ENCODE measurements around the gene TPRA1. TPM values are rescaled to one million over a fixed set of nuclear protein-coding genes. Genes with fewer than 3 reads are reported as not detected.

Gene TPRA1
- 22.5 TPM for polyA plus RNA-seq (2013)

DNA sequence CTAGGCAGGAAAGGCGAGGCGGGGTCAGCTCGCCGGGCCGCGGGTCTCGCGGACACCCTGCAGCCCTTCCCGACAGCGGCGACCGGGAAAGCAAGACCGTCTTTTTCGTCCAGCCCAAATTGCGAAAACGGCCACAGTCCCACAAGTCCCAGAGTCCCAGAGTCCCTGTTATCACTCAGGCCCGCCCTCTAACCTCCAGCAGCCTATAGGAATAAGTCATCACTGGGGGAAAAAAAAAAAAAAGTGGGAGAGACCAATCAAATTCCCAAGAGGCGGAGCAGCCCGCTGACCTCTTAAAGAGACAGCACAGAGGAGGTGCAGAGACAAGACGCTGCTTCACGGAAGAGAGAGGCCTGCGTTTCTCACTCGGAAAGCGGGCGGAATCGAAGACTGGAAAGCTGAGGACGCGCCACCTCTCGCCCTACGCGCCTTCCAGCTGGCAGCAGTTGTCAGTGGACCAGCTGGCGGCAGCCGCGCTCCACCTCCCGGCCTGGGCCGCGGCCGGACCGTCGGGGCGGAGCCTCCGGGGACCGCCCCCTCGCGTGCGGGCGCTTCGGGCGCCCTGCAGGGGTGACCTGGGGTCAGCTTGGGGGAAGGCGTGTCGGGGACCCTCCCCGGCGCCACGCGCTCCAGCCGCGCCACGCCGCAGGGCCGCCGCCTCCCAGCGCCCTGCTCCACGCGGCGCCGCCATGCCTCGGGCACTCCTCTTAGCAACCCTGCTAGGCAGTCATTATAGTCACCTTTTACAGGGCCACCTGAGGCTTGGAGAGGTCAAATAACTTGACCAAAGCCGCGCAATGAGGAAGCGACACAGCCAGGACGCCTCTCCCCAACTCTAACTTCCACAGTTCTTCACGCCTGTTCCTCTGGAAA is at the start of gene TPRA1:
TPRA1 (minus strand) TSS at position 141 of the 873 bp plus-strand sequence. CDS start 10,587 bp downstream, outside the sequence.
- peak; percentile 96 to 98 (median 98) for DNase-seq
- Histone ChIP-seq H3K27me3 (replicated peaks in 2 of 5; ENCODE audit: control insufficient read depth in 4 of 5, insufficient read depth in 5 of 5, low read length in 4 of 5) (no peaks in the 10 kb centered on the region), H3K4me3 (ENCODE audit: control insufficient read depth in 1 of 7, extremely low read depth in 1 of 7, insufficient read depth in 4 of 7, low read depth in 2 of 7, low read length in 6 of 7) (peak within 1 kb of the TSS; percentile 71 to 94 (median 85)), H3K36me3 (ENCODE audit: control insufficient read depth in 4 of 4, insufficient read depth in 4 of 4, low read length in 3 of 4) (peaks cover 0 to 12% (median 3%) of the 10 kb centered on the region in 4 experiments), H3K9me3 (ENCODE audit: control extremely low read depth in 1 of 5, control insufficient read depth in 4 of 5, insufficient read depth in 2 of 5, low read depth in 1 of 5, low read length in 4 of 5) (no peaks in the 10 kb centered on the region), H3K27ac (ENCODE audit: insufficient read depth in 1 of 2, low read depth in 1 of 2, low read length in 2 of 2, poor library complexity in 1 of 2, severe bottlenecking in 2 of 2) (peak within 1 kb of the TSS; percentile 85 to 94), H3K4me1 (ENCODE audit: control extremely low read depth in 1 of 4, control insufficient read depth in 4 of 4, insufficient read depth in 4 of 4, low read length in 3 of 4) (peaks cover 0 to 32% (median 27%) of the 10 kb centered on the region in 4 experiments)
- CTCF ChIA-PET, result interaction anchor here (0.9 to 7.1 kb wide), 5 partner anchors 12 to 368 kb away, joined by 3 to 42 read pairs (median 3); no protein-coding TSS in a partner anchor
- under 1% methylated on average over 69 of the region's 72 CpGs for WGBS (ENCODE audit: insufficient coverage)
- POLR2A ChIA-PET, result no interaction called here

DNA sequence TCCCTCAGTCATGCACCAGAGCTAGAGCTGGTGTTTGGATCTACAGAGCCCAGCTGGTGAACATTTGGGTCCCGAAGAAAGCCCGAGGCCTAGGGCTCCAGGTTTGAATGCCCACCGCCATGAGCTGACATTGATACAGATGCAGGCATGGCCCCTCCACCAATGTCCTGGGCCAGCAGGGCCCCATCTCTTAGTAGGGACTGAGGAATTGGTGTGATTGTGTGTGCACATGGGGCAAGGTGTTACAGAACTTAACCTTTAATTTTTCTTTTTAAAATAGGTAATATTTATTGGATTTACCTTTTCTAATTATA is 49.5 kb upstream of the TPRA1 start:
- CTCF ChIA-PET, result interaction anchor here (1.6 kb wide), 1 partner anchor 13 kb away, joined by 7 read pairs; no protein-coding TSS in a partner anchor
- 94% methylated on average over 2 of the region's 3 CpGs for WGBS (ENCODE audit: insufficient coverage)

DNA sequence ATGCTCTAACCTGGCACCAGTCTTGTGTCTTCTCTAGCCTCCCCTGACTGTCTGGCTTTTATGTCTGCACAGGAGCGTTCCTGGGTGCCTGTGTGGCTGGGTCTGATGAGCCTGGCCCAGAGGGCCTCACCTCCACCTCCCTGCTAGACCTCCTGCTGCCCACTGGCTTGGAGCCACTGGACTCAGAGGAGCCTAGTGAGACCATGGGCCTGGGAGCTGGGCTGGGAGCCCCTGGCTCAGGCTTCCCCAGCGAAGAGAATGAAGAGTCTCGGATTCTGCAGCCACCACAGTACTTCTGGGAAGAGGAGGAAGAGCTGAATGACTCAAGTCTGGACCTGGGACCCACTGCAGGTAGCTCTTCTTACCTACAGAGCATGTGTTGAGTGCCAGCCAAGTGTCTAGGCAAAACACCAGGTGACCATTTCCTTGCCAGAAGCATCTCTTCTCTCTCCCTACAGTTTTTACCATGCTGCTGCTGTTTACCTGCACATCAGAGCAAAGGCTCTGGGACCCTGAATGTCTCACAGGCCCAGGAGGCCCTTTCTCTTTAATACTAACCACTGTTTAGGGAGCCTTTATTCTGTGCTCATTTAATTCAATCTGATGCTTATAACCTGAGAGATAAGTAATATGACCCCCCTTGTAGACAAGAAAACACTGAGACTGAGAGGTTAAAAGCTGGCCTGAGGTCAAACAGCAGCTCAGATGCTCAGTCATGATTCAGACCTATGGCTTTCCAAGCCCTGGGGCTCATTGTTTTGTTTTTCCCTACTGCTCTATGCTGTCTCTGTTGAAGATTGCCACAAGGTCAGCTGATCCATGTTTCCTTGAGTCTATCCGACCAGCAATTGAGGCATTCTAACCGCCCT is 48.9 kb upstream of the TPRA1 start:
- POLR2A ChIA-PET, result no interaction called here
- H3K27ac ChIP-seq (ENCODE audit: insufficient read depth in 1 of 2, low read depth in 1 of 2, low read length in 2 of 2, poor library complexity in 1 of 2, severe bottlenecking in 2 of 2), result no peak overlapping the region
- DNase-seq, result no peak
- no peak overlapping the region for H3K4me3 ChIP-seq (ENCODE audit: control insufficient read depth in 1 of 7, extremely low read depth in 1 of 7, insufficient read depth in 4 of 7, low read depth in 2 of 7, low read length in 6 of 7)
- no peaks in the 10 kb centered on the region for H3K36me3 ChIP-seq (ENCODE audit: control insufficient read depth in 4 of 4, insufficient read depth in 4 of 4, low read length in 3 of 4)
- H3K9me3 ChIP-seq (ENCODE audit: control extremely low read depth in 1 of 5, control insufficient read depth in 4 of 5, insufficient read depth in 2 of 5, low read depth in 1 of 5, low read length in 4 of 5), result no peaks in the 10 kb centered on the region
- no peaks in the 10 kb centered on the region for H3K27me3 ChIP-seq (replicated peaks in 2 of 5; ENCODE audit: control insufficient read depth in 4 of 5, insufficient read depth in 5 of 5, low read length in 4 of 5)
- peaks cover 0 to 8% (median 0%) of the 10 kb centered on the region in 4 experiments for H3K4me1 ChIP-seq (ENCODE audit: control extremely low read depth in 1 of 4, control insufficient read depth in 4 of 4, insufficient read depth in 4 of 4, low read length in 3 of 4)
- CTCF ChIA-PET, result interaction anchor here (1.6 kb wide), 1 partner anchor 13 kb away, joined by 7 read pairs; no protein-coding TSS in a partner anchor
- 93% methylated on average over 5 of the region's 5 CpGs for WGBS (ENCODE audit: insufficient coverage)

More for the DNA sequence above, 49.5 kb upstream of the TPRA1 start:
- Histone ChIP-seq H3K4me3 (ENCODE audit: control insufficient read depth in 1 of 7, extremely low read depth in 1 of 7, insufficient read depth in 4 of 7, low read depth in 2 of 7, low read length in 6 of 7) (no peak overlapping the region), H3K36me3 (ENCODE audit: control insufficient read depth in 4 of 4, insufficient read depth in 4 of 4, low read length in 3 of 4) (no peaks in the 10 kb centered on the region), H3K4me1 (ENCODE audit: control extremely low read depth in 1 of 4, control insufficient read depth in 4 of 4, insufficient read depth in 4 of 4, low read length in 3 of 4) (peaks cover 0 to 8% (median 0%) of the 10 kb centered on the region in 4 experiments), H3K27ac (ENCODE audit: insufficient read depth in 1 of 2, low read depth in 1 of 2, low read length in 2 of 2, poor library complexity in 1 of 2, severe bottlenecking in 2 of 2) (no peak overlapping the region), H3K9me3 (ENCODE audit: control extremely low read depth in 1 of 5, control insufficient read depth in 4 of 5, insufficient read depth in 2 of 5, low read depth in 1 of 5, low read length in 4 of 5) (no peaks in the 10 kb centered on the region), H3K27me3 (replicated peaks in 2 of 5; ENCODE audit: control insufficient read depth in 4 of 5, insufficient read depth in 5 of 5, low read length in 4 of 5) (no peaks in the 10 kb centered on the region)
- POLR2A ChIA-PET, result no interaction called here
- DNase-seq, result no peak

- ChIA-PET CTCF (interaction anchor here (1.4 kb wide), 2 partner anchors 9 to 11 kb away, joined by 3 read pairs; no protein-coding TSS in a partner anchor), POLR2A (no interaction called here)
- Histone ChIP-seq H3K9me3 (ENCODE audit: control extremely low read depth in 1 of 5, control insufficient read depth in 4 of 5, insufficient read depth in 2 of 5, low read depth in 1 of 5, low read length in 4 of 5) (no peaks in the 10 kb centered on the region), H3K27ac (ENCODE audit: insufficient read depth in 1 of 2, low read depth in 1 of 2, low read length in 2 of 2, poor library complexity in 1 of 2, severe bottlenecking in 2 of 2) (no peak overlapping the region), H3K27me3 (replicated peaks in 2 of 5; ENCODE audit: control insufficient read depth in 4 of 5, insufficient read depth in 5 of 5, low read length in 4 of 5) (no peaks in the 10 kb centered on the region), H3K4me1 (ENCODE audit: control extremely low read depth in 1 of 4, control insufficient read depth in 4 of 4, insufficient read depth in 4 of 4, low read length in 3 of 4) (peaks cover 0 to 8% (median 0%) of the 10 kb centered on the region in 4 experiments), H3K4me3 (ENCODE audit: control insufficient read depth in 1 of 7, extremely low read depth in 1 of 7, insufficient read depth in 4 of 7, low read depth in 2 of 7, low read length in 6 of 7) (no peak overlapping the region), H3K36me3 (ENCODE audit: control insufficient read depth in 4 of 4, insufficient read depth in 4 of 4, low read length in 3 of 4) (no peaks in the 10 kb centered on the region)
- no peak for DNase-seq
Measured at GRCh38 chr3:127637971-127638370, 47.4 kb upstream of the TPRA1 start.

DNA sequence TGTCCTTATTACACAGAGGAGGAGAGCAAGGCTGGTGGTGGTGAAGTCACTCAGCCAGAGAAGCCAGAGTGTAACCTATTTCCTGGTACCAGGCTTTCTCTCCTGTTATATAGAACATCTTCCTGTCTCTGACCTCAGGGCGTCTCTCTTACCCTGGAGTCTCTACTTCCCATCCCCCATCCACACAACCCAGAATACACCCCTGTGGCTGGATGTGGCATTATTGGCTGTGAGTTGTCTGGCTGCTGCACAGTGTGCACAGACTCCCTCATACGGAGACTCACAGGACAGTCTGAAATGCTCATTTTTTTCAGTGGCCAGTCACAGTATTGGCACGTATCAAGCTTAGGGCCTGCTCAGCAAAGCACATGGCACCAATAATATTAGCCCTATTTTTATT is 47.0 kb upstream of the TPRA1 start:
- ChIA-PET CTCF (interaction anchor here (1.4 kb wide), 2 partner anchors 9 to 12 kb away, joined by 3 read pairs; no protein-coding TSS in a partner anchor), POLR2A (no interaction called here)
- WGBS (ENCODE audit: insufficient coverage), result 100% methylated on average over 1 of the region's 3 CpGs
- Histone ChIP-seq H3K9me3 (ENCODE audit: control extremely low read depth in 1 of 5, control insufficient read depth in 4 of 5, insufficient read depth in 2 of 5, low read depth in 1 of 5, low read length in 4 of 5) (no peaks in the 10 kb centered on the region), H3K4me3 (ENCODE audit: control insufficient read depth in 1 of 7, extremely low read depth in 1 of 7, insufficient read depth in 4 of 7, low read depth in 2 of 7, low read length in 6 of 7) (no peak overlapping the region), H3K36me3 (ENCODE audit: control insufficient read depth in 4 of 4, insufficient read depth in 4 of 4, low read length in 3 of 4) (no peaks in the 10 kb centered on the region), H3K27ac (ENCODE audit: insufficient read depth in 1 of 2, low read depth in 1 of 2, low read length in 2 of 2, poor library complexity in 1 of 2, severe bottlenecking in 2 of 2) (no peak overlapping the region), H3K4me1 (ENCODE audit: control extremely low read depth in 1 of 4, control insufficient read depth in 4 of 4, insufficient read depth in 4 of 4, low read length in 3 of 4) (peaks cover 0 to 8% (median 0%) of the 10 kb centered on the region in 4 experiments), H3K27me3 (replicated peaks in 2 of 5; ENCODE audit: control insufficient read depth in 4 of 5, insufficient read depth in 5 of 5, low read length in 4 of 5) (no peaks in the 10 kb centered on the region)
- DNase-seq, result peak in 2 of 3 donors; percentile 18 to 34

DNA sequence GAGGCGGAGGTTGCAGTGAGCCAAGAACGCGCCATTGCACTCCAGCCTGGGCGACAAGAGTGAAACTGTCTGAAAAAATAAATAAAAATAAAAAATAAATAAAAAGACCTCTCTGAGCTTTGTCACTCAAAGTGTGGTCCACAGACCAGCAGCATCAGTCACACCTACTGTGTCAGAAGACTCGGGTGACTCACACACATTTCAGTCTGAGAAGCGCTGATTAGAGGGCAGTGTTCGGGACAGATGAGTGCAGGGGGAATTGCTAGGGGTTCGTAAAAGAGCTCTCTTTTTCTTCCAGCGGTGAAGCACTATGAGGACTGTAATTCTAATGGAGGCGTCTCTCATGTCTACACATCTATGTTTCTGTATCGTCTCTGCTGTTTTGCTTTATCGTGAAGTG is 44.1 kb upstream of the TPRA1 start:
- ChIA-PET POLR2A (interaction anchor here (0.6 kb wide), 1 partner anchor 50 kb away, joined by 4 read pairs; no protein-coding TSS in a partner anchor), CTCF (no interaction called here)
- H3K27me3 ChIP-seq (replicated peaks in 2 of 5; ENCODE audit: control insufficient read depth in 4 of 5, insufficient read depth in 5 of 5, low read length in 4 of 5), result peaks cover 0 to 18% (median 2%) of the 10 kb centered on the region in 5 experiments
- H3K36me3 ChIP-seq (ENCODE audit: control insufficient read depth in 4 of 4, insufficient read depth in 4 of 4, low read length in 3 of 4), result no peaks in the 10 kb centered on the region
- no peak overlapping the region for H3K4me3 ChIP-seq (ENCODE audit: control insufficient read depth in 1 of 7, extremely low read depth in 1 of 7, insufficient read depth in 4 of 7, low read depth in 2 of 7, low read length in 6 of 7)
- no peaks in the 10 kb centered on the region for H3K9me3 ChIP-seq (ENCODE audit: control extremely low read depth in 1 of 5, control insufficient read depth in 4 of 5, insufficient read depth in 2 of 5, low read depth in 1 of 5, low read length in 4 of 5)
- no peak overlapping the region for H3K27ac ChIP-seq (ENCODE audit: insufficient read depth in 1 of 2, low read depth in 1 of 2, low read length in 2 of 2, poor library complexity in 1 of 2, severe bottlenecking in 2 of 2)
- DNase-seq, result no peak
- 98% methylated on average over 8 of the region's 12 CpGs for WGBS (ENCODE audit: insufficient coverage)
- peaks cover 4 to 13% (median 10%) of the 10 kb centered on the region in 4 experiments for H3K4me1 ChIP-seq (ENCODE audit: control extremely low read depth in 1 of 4, control insufficient read depth in 4 of 4, insufficient read depth in 4 of 4, low read length in 3 of 4)

Measured in common myeloid progenitor, CD34-positive (primary cell).